Smooth muscle cell (in vitro differentiated cells): ENCODE measurements around the gene CARD19. TPM values are rescaled to one million over a fixed set of nuclear protein-coding genes. Genes with fewer than 3 reads are reported as not detected.

Source experiments
- DNase-seq: peaks from one replicate; lab custom pipeline; 2025; ENCODE audit not compliant: unreplicated experiment; lab: John Stamatoyannopoulos, UW
- H2AFZ ChIP-seq: fragments of 200-600 bp; sonication (generic); 2 replicates; pipeline ENCODE4 v1.6.0; 2016; ENCODE audit warnings: antibody characterized with exemption, low read depth, mild to moderate bottlenecking
- H3F3A ChIP-seq: fragments of 200-600 bp; sonication (generic); 2 replicates; pipeline ENCODE4 v1.6.0; 2017; ENCODE audit warnings: antibody characterized with exemption, low read depth
- H3K27ac ChIP-seq: fragments of 200-600 bp; sonication (generic); 2 replicates; pipeline ENCODE4 v1.5.1; 2016; ENCODE audit warnings: low read depth, mild to moderate bottlenecking
- H3K27me3 ChIP-seq: fragments of 200-600 bp; sonication (generic); 2 replicates; pipeline ENCODE4 v1.6.1; 2016; ENCODE audit warnings: low read depth, mild to moderate bottlenecking
- H3K36me3 ChIP-seq: fragments of 200-600 bp; sonication (generic); 2 replicates; pipeline ENCODE4 v1.5.1; 2016; ENCODE audit warnings: low read depth
- H3K4me1 ChIP-seq: fragments of 200-600 bp; sonication (generic); 2 replicates; pipeline ENCODE4 v1.5.1; 2016; ENCODE audit warnings: low read depth
- H3K4me2 ChIP-seq: fragments of 200-600 bp; sonication (generic); 2 replicates; pipeline ENCODE4 v1.6.0; 2016; ENCODE audit warnings: mild to moderate bottlenecking
- H3K4me3 ChIP-seq: fragments of 200-600 bp; sonication (generic); 2 replicates; pipeline ENCODE4 v1.5.1; 2016; ENCODE audit warnings: mild to moderate bottlenecking
- H3K79me2 ChIP-seq: fragments of 200-600 bp; sonication (generic); 2 replicates; pipeline ENCODE4 v1.6.0; 2016; ENCODE audit warnings: low read depth, mild to moderate bottlenecking
- H3K9ac ChIP-seq: fragments of 200-600 bp; sonication (generic); 2 replicates; pipeline ENCODE4 v1.6.0; 2016; ENCODE audit warnings: low read depth
- H3K9me3 ChIP-seq: fragments of 200-600 bp; sonication (generic); replicated peaks from 2 replicates; pipeline ENCODE4 v1.5.1; 2016; ENCODE audit warnings: low read depth
- H4K20me1 ChIP-seq: fragments of 200-600 bp; sonication (generic); 2 replicates; pipeline ENCODE4 v1.6.0; 2016; ENCODE audit warnings: low read depth
- WGBS: methylation state at CpG from one replicate; pipeline ENCODE4 v1.1.7; 2016; ENCODE audit warnings: low lambda C conversion rate; 5-methylcytosine and 5-hydroxymethylcytosine counted together
- polyA plus RNA-seq: library from polyadenylated mRNA; unstranded; fragments of >200 nt; fragmentation: Nextera tagmentation; extraction: Ambion mirVana; gene quantifications from 2 replicates; pipeline ENCODE4 v1.2.1, GENCODE V29; 2016
- total RNA-seq: library from RNA; depleted of rRNA; stranded (reverse); fragments of >200 nt; gene quantifications from 2 replicates; pipeline ENCODE4 v1.2.3, GENCODE V29; 2014
- TF ChIP-seq, protein P1 (sequence below): fragments of 200-600 bp; sonication (generic); IDR thresholded peaks from 2 replicates; pipeline ENCODE4 v1.5.1; 2017; ENCODE audit warnings: borderline replicate concordance, mild to moderate bottlenecking, antibody characterized with exemption; ENCODE audit not compliant: insufficient read depth, poor library complexity, severe bottlenecking

Gene CARD19
- total and polyA plus RNA-seq, 2 experiments from 2014 or later, result 86.0 to 88.1 TPM

DNA sequence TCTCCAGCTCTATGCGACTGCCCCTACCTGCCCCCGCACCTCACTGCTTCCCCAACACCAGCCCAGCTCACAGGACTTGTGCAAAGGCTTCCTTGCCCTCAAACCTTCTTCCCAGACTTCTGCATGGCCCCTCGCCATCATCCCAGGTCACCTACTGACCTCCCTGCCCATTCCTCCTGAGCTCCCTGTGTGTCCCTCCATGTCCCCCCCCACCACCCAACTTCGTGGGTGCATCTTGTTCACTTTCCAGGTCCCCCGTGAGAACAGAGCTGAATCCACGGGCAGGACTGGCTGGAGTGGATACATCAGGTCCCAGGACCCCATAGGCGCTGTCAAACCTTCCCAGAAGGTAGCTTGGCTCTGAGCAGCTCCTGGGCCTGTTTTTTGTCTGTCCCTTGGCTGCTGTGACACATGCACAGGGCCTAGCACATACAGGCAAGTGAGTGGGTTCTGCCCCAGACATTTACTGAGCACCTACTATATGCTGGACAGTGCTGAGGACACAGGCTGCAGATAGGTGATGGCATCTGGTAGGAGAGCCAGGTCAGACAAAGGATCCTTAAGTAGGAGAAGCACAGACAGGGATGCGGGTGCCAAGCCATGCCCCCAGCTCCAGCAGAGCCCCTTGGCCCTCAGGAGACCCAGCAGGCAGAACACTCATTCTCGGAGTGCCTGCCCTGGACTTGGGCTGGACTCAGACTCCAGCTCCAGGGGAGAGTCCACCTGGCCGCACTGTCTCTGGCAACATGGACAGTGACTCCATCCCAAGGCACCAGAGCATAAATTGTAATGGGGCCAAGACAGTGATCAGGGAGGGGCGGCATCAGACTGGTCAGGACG, 23.1 kb downstream of the CARD19 start:
- 95% methylated on average over 12 of the region's 12 CpGs for WGBS
- no peak for DNase-seq
- H3K27me3 ChIP-seq, result no peaks in the 10 kb centered on the region
- no peaks in the 10 kb centered on the region for H3K36me3 ChIP-seq
- no peak overlapping the region for H2AFZ ChIP-seq
- no peaks in the 10 kb centered on the region for H4K20me1 ChIP-seq
- TF ChIP-seq, protein P1, sequence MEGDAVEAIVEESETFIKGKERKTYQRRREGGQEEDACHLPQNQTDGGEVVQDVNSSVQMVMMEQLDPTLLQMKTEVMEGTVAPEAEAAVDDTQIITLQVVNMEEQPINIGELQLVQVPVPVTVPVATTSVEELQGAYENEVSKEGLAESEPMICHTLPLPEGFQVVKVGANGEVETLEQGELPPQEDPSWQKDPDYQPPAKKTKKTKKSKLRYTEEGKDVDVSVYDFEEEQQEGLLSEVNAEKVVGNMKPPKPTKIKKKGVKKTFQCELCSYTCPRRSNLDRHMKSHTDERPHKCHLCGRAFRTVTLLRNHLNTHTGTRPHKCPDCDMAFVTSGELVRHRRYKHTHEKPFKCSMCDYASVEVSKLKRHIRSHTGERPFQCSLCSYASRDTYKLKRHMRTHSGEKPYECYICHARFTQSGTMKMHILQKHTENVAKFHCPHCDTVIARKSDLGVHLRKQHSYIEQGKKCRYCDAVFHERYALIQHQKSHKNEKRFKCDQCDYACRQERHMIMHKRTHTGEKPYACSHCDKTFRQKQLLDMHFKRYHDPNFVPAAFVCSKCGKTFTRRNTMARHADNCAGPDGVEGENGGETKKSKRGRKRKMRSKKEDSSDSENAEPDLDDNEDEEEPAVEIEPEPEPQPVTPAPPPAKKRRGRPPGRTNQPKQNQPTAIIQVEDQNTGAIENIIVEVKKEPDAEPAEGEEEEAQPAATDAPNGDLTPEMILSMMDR, result no peak
- H3K4me2 ChIP-seq, result peak overlapping the region; percentile 44
- no peaks in the 10 kb centered on the region for H3K4me1 ChIP-seq
- no peaks in the 10 kb centered on the region for H3K79me2 ChIP-seq
- H3K4me3 ChIP-seq, result no peak overlapping the region
- no peak overlapping the region for H3K9ac ChIP-seq
- H3F3A ChIP-seq, result no peaks in the 10 kb centered on the region
- H3K27ac ChIP-seq, result no peak overlapping the region
- no peaks in the 10 kb centered on the region for H3K9me3 ChIP-seq

DNA sequence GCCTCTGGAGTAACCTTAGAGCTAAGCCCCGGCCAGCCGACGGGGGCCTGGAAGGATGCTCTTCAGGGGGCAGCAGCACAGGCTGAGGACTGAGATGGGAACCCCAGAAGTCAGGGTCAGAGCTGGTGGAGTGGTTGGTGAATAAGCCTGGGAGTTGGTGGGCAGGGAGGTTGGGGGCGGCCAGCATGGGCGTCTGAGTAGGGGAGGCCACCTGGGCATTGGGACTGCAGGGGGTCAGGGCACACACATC, 23.6 kb downstream of the CARD19 start:
- Histone ChIP-seq H3K4me2 (peak overlapping the region; percentile 44), H3K4me1 (no peaks in the 10 kb centered on the region)
- WGBS, result 96% methylated on average over 5 of the region's 5 CpGs

DNA sequence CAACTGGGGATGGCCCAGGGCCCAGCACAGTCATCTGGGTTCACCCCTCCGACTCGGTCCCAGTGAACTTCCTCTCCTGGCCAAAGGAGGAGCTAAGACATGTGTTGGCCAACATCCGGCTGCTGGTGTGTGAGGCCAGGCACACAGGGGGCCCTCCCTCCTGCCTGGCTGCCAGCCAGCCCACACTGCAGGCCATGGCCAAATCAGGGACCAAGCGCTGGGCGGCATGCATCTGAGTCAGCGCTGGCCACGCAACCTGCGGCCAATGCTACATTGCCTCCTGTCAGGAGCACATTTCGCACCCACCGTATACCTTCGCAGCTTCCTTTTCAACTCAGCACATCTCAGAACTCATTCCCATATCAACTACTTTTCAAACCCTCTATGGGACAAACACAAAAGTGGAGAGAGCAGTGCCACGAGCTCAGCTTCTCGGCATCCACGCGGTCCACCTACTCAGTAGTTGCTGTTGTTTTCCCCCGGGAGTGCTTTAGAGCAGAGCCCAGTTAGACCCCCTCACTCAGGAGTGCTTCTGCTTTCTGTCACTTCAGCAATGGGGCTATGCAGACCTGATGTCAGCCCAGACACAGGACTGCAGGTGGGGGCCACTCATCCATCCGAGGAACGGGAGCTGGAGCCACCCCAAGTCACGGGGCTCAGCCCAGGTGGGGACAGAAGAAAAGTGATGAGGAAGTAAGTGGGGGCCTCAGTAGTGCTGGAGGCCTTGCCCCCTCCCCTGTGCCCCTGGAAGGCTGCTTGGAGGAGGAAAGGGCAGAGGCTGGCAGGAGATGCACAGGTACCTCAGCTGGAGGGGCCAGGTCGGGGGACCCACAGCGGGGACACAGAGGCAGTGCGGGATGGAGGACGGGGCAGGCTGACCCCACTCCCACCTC, 24.2 kb downstream of the CARD19 start:
- no peaks in the 10 kb centered on the region for H3F3A ChIP-seq
- H2AFZ ChIP-seq, result no peak overlapping the region
- peak; percentile 51 for DNase-seq
- H3K9ac ChIP-seq, result no peak overlapping the region
- no peak overlapping the region for H3K4me2 ChIP-seq
- H3K79me2 ChIP-seq, result no peaks in the 10 kb centered on the region
- no peaks in the 10 kb centered on the region for H3K36me3 ChIP-seq
- 64% methylated on average over 19 of the region's 23 CpGs for WGBS
- TF ChIP-seq, protein P1, result peak; percentile 21
- H3K9me3 ChIP-seq, result no peaks in the 10 kb centered on the region
- peak overlapping the region; percentile 7 for H3K27ac ChIP-seq
- no peaks in the 10 kb centered on the region for H4K20me1 ChIP-seq
- no peak overlapping the region for H3K4me3 ChIP-seq
- no peaks in the 10 kb centered on the region for H3K4me1 ChIP-seq
- H3K27me3 ChIP-seq, result no peaks in the 10 kb centered on the region

More for the DNA sequence above, 23.6 kb downstream of the CARD19 start:
- no peaks in the 10 kb centered on the region for H3F3A ChIP-seq
- H3K27ac ChIP-seq, result no peak overlapping the region
- no peaks in the 10 kb centered on the region for H3K9me3 ChIP-seq
- H3K36me3 ChIP-seq, result no peaks in the 10 kb centered on the region
- TF ChIP-seq, protein P1, result no peak
- no peak overlapping the region for H3K9ac ChIP-seq
- no peak overlapping the region for H2AFZ ChIP-seq
- no peaks in the 10 kb centered on the region for H3K79me2 ChIP-seq
- no peaks in the 10 kb centered on the region for H4K20me1 ChIP-seq
- DNase-seq, result no peak
- no peaks in the 10 kb centered on the region for H3K27me3 ChIP-seq
- H3K4me3 ChIP-seq, result no peak overlapping the region
